Superior temporal gyrus (tissue), 1 donor: ENCODE measurements around the gene KCNMB2.

ENCODE experiments used
- DNase-seq: peaks from one replicate; pipeline ENCODE4 v3.0.0-alpha.2; 2016; ENCODE audit errors: extremely low spot score

The KCNMB2 gene

DNA sequence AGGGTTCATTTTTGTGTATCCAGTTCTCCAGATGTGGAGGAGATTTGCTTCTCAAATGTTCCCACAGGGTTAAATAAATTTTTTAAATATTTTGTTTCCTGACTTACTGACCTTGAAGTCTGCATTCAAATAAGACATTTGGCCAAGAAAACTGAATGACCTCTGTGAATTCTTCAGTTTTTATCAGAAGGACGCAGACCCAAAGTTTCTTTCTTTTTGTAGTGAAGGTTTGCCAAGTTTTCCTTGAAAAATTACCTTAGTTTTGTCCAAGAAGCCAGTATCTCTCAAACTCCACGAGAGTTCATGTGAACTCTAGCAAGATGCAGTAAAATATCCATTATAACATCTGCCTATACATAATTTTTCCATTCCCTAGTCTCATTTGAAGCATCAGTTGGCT, 332.4 kb downstream of the KCNMB2 start:
- DNase-seq = no peak

DNA sequence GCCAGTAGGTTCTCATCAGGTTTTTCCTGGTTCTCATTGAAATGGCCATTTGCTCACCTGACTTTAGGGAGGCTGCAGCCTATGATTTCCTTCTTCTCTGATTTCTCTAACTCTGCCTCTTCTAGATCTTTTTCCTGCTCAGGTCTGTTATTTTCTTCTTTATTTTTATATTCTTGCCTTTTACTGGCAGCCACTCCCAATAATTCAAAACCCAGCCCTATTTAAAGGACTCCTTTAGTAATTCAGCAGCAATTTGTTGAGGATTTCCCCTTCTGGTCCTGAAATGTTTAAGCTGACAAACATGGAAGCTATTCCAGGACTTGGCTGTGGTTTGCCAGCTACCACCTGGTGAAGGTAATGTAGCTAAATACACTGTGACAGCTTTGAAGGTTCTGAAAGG, 333.8 kb downstream of the KCNMB2 start:
- DNase-seq = no peak

DNA sequence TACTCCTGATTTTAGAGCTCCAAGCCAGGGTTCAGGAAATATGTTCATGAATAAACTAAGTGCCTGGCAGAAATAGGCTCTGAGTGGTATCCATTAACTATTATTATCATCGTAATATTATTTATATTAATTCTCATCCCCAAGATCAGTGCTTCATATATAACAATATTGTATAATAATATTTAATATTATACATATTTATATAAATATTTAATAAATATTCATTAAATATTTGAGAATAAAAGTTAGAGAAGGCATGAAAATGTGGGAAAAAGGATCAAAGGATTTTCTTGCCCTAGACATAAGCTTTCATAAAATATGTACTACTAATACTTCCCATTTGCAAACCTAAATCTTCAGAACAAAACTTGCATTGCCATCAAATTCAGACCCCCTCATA, 338.9 kb downstream of the KCNMB2 start:
- DNase-seq = no peak

DNA sequence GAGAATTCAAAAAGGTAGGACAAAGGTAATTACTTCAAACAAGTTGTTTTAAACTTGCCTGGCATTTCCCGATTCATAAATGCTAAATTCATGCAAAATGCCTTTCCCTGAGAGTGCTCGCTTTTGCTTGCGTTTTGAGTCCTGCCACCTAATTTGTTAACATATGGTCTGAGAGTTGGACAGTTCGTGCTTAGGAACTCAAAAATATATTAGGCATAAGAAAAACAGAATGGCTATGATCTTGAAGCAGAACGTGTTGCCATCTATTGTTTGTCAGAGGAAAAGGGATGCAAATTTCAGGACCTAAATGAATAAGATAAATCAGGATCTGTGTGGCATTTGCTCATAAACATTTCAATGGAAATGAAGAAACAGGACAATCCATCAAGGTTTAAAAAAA, 339.6 kb downstream of the KCNMB2 start:
- DNase-seq = no peak

DNA sequence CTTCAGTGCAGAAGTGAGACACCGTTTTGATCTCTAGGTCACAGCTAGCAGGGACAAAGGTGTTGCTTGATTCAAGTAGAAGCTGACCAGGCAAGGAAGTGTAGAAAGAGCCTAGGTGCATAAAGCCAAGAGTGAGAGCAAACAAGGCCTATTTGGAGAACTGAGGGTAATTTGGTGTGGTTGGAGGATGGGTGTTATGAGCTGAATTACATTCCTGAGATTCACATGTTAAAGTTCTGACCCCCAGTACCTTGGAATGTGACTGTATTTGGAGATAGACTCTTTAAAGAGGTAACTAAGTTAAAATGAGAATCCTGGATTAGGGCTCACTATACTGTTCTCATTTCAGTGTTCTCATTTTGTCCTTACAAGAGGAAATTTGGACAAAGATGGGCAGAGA, 344.0 kb downstream of the KCNMB2 start:
- no peak for DNase-seq
